ENCODE results near the gene THRB.

GRCh38 chr3:24273491-24273890 is 221.2 kb downstream of the THRB start:
- TF ChIP-seq POLR2AphosphoS5 (IDR thresholded peaks at IDR 0.05; ENCODE audit: low read depth, low read length), result no peak
- TF ChIP-seq CTCF (IDR thresholded peaks at IDR 0.05), result no peak
- no peak for TF ChIP-seq RAD21 (IDR thresholded peaks at IDR 0.05; ENCODE audit: low read length)
- no peak for TF ChIP-seq RXRA (IDR thresholded peaks at IDR 0.05; ENCODE audit: borderline replicate concordance, low read depth)
- no peak for TF ChIP-seq TEAD4 (IDR thresholded peaks at IDR 0.05; ENCODE audit: borderline replicate concordance, insufficient read depth)
- TF ChIP-seq TAF1 (IDR thresholded peaks at IDR 0.05; ENCODE audit: borderline replicate concordance, low read depth, low read length), result no peak
